Neutrophil (primary cell): ENCODE measurements around the gene SYNCRIP.

Experiments
- H3K27ac ChIP-seq: fragments of 200-600 bp; sonication (generic); 2 replicates; pipeline ENCODE4 v1.5.1; 2016; ENCODE audit warnings: mild to moderate bottlenecking, moderate library complexity
- H3K27me3 ChIP-seq: fragments of 200-600 bp; sonication (generic); 2 replicates; pipeline ENCODE4 v1.6.0; 2016; ENCODE audit warnings: mild to moderate bottlenecking
- H3K36me3 ChIP-seq: fragments of 200-600 bp; sonication (generic); 2 replicates; pipeline ENCODE4 v1.5.1; 2017
- H3K4me1 ChIP-seq, 2 experiments: fragments of 200-600 bp in 1 of 2; sonication (generic) in 1 of 2; 1 replicate in 1 of 2; 2 replicates in 1 of 2; pipeline versions ENCODE4 v1.5.1 to v1.6.1; 2013 to 2016; ENCODE audit warnings: low read depth in 1 of 2, low read length in 1 of 2, mild to moderate bottlenecking in 1 of 2, moderate library complexity in 1 of 2; ENCODE audit not compliant: control insufficient read depth in 1 of 2, insufficient read depth in 1 of 2
- H3K4me3 ChIP-seq, 2 experiments: fragments of 200-600 bp in 1 of 2; sonication (generic) in 1 of 2; 1 replicate in 1 of 2; 2 replicates in 1 of 2; pipeline ENCODE4 v1.5.1; 2013 to 2016; ENCODE audit warnings: low read depth in 1 of 2, low read length in 1 of 2, mild to moderate bottlenecking in 1 of 2, moderate library complexity in 1 of 2
- H3K9me3 ChIP-seq: fragments of 200-600 bp; sonication (generic); 2 replicates; pipeline ENCODE4 v1.5.1; 2016
- TF ChIP-seq, protein P1 (sequence below): fragments of 200-600 bp; sonication (generic); IDR thresholded peaks from 2 replicates; pipeline ENCODE4 v1.5.1; 2016; ENCODE audit warnings: antibody characterized with exemption

The SYNCRIP gene

DNA sequence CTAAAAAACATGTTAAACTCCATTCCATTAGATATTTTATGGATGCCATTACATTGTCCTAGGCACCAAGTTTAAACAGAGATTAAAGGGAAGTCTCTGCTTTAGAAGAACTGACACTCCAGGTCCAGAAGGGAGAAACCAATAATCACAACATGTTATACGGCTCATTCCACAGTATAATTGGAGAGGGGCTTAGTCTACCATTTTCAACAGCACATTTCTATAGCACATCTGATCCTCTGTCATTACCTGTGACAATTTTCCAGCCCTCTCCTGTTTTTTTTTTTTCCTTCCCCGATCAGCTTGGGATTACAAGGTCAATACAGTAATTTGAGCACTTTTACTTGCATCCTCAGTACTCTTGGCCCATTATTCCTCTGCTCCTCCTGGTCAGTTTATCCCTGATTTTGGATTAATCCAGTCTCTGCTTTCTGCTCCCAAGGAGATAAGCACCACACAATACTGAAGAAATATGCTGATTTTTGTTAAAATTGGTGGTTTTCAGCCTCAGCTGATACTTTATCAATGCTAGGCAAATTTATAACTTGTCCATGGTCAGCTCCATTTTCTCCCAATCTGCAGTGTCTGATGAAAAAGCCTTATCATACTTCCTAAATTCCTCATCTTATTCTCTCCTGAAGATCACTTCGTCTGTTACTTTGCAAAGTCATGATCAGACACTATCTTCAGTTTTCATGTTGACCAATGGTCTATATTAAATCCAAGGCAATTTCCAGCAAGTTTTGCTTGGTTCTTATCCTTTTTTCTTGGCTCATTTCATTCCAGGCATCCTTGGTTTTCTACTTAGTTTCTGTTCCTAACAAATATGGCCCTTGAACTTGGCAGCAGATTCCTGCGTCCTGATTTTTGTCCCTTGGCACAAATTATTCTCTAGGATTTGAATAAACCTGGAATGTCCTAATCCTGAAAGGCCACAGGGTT, 30.8 kb upstream of the SYNCRIP start:
- Histone ChIP-seq H3K27me3 (no peaks in the 10 kb centered on the region), H3K4me3 (no peak overlapping the region), H3K36me3 (no peaks in the 10 kb centered on the region), H3K4me1 (peaks cover 29% of the 10 kb centered on the region in 2 experiments), H3K27ac (no peak overlapping the region), H3K9me3 (no peaks in the 10 kb centered on the region)
- TF ChIP-seq, protein P1, sequence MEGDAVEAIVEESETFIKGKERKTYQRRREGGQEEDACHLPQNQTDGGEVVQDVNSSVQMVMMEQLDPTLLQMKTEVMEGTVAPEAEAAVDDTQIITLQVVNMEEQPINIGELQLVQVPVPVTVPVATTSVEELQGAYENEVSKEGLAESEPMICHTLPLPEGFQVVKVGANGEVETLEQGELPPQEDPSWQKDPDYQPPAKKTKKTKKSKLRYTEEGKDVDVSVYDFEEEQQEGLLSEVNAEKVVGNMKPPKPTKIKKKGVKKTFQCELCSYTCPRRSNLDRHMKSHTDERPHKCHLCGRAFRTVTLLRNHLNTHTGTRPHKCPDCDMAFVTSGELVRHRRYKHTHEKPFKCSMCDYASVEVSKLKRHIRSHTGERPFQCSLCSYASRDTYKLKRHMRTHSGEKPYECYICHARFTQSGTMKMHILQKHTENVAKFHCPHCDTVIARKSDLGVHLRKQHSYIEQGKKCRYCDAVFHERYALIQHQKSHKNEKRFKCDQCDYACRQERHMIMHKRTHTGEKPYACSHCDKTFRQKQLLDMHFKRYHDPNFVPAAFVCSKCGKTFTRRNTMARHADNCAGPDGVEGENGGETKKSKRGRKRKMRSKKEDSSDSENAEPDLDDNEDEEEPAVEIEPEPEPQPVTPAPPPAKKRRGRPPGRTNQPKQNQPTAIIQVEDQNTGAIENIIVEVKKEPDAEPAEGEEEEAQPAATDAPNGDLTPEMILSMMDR = no peak

DNA sequence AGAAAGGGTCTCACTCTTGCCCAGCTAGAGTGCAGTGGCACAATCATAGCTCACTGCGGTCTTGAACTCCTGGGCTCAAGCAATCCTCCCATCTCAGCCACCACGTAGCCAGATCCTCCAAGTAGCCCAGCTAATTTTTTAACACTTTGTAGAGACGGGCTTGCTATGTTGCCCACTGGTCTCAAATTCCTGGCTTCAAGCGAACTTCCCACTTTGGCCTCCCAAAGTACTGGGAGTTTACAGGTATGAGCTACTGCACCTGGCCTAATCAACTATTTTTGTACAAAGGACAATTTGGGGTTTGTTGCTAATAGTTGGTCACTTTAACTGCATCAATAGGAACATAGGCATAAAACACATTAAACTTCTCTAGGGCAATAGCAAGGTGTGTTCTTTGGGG, 29.9 kb upstream of the SYNCRIP start:
- H3K27me3 ChIP-seq = no peaks in the 10 kb centered on the region
- no peaks in the 10 kb centered on the region for H3K36me3 ChIP-seq
- no peak overlapping the region for H3K27ac ChIP-seq
- peaks cover 23 to 24% of the 10 kb centered on the region in 2 experiments for H3K4me1 ChIP-seq
- H3K9me3 ChIP-seq = no peaks in the 10 kb centered on the region
- TF ChIP-seq, protein P1 = no peak
- H3K4me3 ChIP-seq = no peak overlapping the region

DNA sequence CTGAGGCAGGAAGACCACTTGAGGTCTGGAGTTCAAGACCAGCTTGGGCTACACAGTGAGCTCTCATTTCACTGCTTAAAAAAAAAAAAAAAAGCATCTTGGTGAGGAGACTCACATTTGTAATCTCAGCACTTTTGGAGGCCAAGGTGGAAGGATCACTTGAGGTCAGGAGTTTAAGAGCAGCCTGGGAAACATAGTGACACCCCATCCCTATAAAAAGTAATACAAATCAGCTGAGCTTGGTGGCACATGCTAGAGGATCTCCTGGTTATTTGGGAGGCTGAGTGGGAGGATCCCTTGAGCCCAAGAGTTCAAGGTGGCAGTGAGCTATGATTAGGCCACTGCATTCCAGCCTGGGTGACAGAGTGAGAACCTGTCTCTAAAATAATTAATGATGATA, 29.4 kb upstream of the SYNCRIP start:
- H3K36me3 ChIP-seq = no peaks in the 10 kb centered on the region
- no peak overlapping the region for H3K4me3 ChIP-seq
- peaks cover 17 to 18% of the 10 kb centered on the region in 2 experiments for H3K4me1 ChIP-seq
- H3K27ac ChIP-seq = no peak overlapping the region
- TF ChIP-seq, protein P1 = no peak
- H3K27me3 ChIP-seq = no peaks in the 10 kb centered on the region
- H3K9me3 ChIP-seq = no peaks in the 10 kb centered on the region

DNA sequence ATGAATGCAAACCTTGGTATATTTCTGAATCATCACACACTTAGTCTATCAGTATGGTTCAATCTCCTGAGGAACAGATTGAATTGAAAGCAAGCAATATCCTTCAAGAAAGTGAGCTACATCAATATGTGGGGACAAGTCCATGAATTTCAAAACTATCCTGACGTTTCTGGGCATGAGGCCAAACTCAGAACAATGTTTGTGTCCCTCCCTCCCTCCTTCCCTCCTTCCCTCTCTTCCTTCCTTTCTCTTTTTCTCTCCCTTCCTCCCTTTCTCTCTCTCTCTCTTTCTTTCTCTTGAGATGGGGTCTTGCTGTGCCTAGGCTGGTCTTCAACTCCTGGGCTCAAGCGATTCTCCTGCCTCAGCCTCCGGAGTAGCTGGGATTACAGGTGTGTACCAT, 27.9 kb upstream of the SYNCRIP start:
- Histone ChIP-seq H3K9me3 (no peaks in the 10 kb centered on the region), H3K27ac (no peak overlapping the region), H3K36me3 (peaks cover 2% of the 10 kb centered on the region), H3K4me3 (no peak overlapping the region), H3K27me3 (no peaks in the 10 kb centered on the region), H3K4me1 (peaks cover 2 to 3% of the 10 kb centered on the region in 2 experiments)
- TF ChIP-seq, protein P1 = no peak

DNA sequence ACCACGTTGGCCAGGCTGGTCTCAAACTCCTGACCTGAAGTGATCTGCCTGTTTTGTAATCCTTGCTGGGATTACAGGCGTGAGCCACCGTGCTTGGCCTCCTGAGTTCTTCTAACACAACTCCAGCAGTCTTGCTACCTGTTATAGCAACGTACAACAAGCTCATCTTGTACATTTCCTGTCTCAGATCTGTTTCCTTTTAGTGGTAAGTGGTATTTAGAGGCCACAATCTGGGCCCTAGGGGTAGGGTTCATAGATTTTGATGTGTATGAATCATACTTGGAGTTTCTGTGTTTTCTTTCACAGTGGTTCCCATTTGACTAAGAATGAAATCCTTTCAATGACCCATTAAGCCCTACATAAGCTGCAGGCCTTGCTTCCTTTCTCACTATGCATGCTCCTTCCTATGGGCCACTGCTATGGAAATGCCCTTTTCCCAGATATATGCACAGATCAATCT, 27.1 kb upstream of the SYNCRIP start:
- H3K36me3 ChIP-seq = peaks cover 3% of the 10 kb centered on the region
- H3K4me3 ChIP-seq = no peak overlapping the region
- H3K4me1 ChIP-seq = no peaks in the 10 kb centered on the region
- no peaks in the 10 kb centered on the region for H3K9me3 ChIP-seq
- H3K27ac ChIP-seq = no peak overlapping the region
- H3K27me3 ChIP-seq = no peaks in the 10 kb centered on the region
- TF ChIP-seq, protein P1 = no peak
